Measurements from ENCODE around the gene SEMA3F. TPM values are rescaled to one million over a fixed set of nuclear protein-coding genes. Genes with fewer than 3 reads are reported as not detected.
A peak's percentile ranks its signal among the peaks of the same experiment; 100 is the strongest.

The SEMA3F gene
- total RNA-seq, 2 experiments from 2014 or later, result 0.07 to 0.09 TPM

DNA sequence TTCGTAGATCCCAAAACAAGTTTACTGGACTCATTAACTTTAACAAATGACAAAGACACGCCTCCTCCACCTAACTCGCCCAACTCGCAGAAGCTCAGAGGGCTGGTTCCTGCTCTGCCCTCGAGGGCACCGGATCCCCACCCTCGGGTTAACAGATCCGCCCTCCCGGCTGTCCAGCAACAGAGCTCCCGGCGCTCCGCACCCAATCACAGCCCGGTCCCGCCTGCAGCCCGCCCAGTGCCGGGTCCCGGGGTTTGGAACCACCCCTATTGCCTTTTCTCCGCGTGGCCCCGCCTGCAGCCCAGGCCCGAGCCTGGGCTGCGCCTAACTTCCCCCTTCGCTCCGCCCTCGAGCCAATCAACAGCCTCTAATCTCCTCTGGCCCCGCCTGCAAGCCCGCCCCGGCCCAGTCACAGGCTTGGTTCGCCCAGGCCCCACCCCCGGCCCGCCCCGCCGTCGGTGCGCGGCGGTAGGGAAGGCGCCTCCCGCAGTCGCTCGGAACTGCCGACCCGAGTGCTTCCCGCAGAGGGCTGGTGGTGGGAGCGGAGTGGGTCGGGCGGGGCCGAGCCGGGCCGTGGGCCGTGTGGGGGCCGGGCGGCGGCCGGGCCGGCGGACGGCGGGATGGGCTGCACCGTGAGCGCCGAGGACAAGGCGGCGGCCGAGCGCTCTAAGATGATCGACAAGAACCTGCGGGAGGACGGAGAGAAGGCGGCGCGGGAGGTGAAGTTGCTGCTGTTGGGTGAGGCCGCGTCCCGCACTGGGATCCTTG, 80.8 kb downstream of the SEMA3F start, which contains the start of gene GNAI2:
GNAI2 (plus strand) TSS at position 489 of the 768 bp plus-strand sequence; CDS start at position 621, 132 bp downstream.
- H3K36me3 Mint-ChIP-seq, result peaks cover 21% of the 10 kb centered on the region
- peak within 1 kb of the TSS; percentile 94 for H3K27ac Mint-ChIP-seq
- H3K9me3 Mint-ChIP-seq (ENCODE audit: low read depth), result no peaks in the 10 kb centered on the region
- ATAC-seq, result peak; percentile 93
- H3K4me3 Mint-ChIP-seq, result peak within 1 kb of the TSS; percentile 97
- DNase-seq, result peak; percentile 100
- H3K4me1 Mint-ChIP-seq, result peaks cover 38% of the 10 kb centered on the region
- CTCF ChIA-PET, result interaction anchor here (0.6 to 6.7 kb wide), 19 partner anchors 8 to 445 kb away, joined by 3 to 83 read pairs (median 4); partner anchors contain the start of gene IFRD2
- H3K27me3 Mint-ChIP-seq, result no peaks in the 10 kb centered on the region

DNA sequence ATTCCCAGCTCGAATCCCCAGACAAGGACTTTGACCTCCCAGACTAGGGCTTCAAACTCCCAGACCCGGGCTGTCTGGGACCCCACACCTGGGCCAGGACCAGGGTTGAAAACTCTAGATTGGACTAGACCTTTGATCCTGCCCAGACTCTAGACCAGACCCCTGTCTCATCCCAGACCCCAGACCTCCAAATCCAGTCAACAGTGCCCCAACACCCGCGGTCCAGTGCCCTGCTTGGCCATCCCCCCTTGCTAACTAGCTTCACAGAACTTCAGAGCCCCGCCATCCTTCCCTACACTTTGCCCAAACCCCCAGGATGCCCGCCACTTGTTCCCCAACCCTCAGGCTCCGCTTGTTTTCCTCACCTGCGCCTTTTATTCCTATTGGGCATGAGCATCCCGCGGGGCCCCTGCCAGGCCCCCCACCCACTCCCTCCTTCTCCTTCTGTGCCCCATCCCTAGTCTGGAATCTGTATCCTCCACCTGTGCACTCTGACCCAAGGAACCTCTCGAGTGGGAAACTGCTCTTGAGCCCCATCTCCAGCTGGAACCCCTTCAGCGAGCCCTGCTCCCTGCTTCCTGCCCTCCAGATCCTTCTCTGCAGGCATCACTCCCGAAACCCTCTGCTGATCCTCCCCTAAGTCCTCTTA, 81.5 kb downstream of the SEMA3F start:
- Mint-ChIP-seq H3K4me3 (peak overlapping the region; percentile 97), H3K4me1 (peaks cover 45% of the 10 kb centered on the region), H3K27ac (peak overlapping the region; percentile 94), H3K36me3 (peaks cover 25% of the 10 kb centered on the region), H3K9me3 (ENCODE audit: low read depth) (no peaks in the 10 kb centered on the region), H3K27me3 (no peaks in the 10 kb centered on the region)
- DNase-seq (no peak), ATAC-seq (no peak)
- CTCF ChIA-PET, result interaction anchor here (1.2 to 6.7 kb wide), 4 partner anchors 10 to 56 kb away, joined by 4 to 83 read pairs (median 36); partner anchors contain the start of gene IFRD2

DNA sequence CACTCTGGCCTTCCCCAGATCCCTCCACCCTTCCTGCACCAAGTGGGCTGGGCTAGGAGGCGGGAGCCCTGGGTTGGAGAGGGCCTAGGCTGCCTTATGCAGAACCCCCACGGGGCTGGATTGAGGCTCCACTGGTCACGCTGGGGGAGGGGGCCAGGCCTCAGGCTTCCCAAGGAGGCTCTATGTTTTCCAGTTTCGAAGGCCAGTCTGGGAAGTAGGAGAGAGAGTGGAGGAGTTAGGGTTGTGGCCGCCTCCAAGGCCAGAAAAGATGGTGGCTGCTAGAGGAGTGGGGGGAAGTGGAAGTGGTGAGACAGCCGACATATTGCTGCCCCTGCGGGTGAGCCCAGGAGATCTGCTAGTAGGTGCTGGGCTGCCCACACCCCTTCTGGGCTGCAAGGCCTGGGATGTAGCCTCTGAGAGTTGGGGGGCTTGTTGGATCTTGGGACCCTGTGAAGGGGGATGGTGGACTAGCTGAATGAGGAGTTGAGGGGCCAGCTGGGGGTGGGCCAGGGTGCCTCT, 82.1 kb downstream of the SEMA3F start:
- no peak for ATAC-seq
- Mint-ChIP-seq H3K9me3 (ENCODE audit: low read depth) (no peaks in the 10 kb centered on the region), H3K4me1 (peaks cover 51% of the 10 kb centered on the region), H3K27ac (peak overlapping the region; percentile 94), H3K36me3 (peaks cover 25% of the 10 kb centered on the region), H3K4me3 (peak overlapping the region; percentile 97), H3K27me3 (no peaks in the 10 kb centered on the region)
- peak; percentile 71 for DNase-seq
- CTCF ChIA-PET, result interaction anchor here (1.0 to 6.7 kb wide), 6 partner anchors 8 to 55 kb away, joined by 3 to 83 read pairs (median 16); partner anchors contain the start of gene IFRD2

DNA sequence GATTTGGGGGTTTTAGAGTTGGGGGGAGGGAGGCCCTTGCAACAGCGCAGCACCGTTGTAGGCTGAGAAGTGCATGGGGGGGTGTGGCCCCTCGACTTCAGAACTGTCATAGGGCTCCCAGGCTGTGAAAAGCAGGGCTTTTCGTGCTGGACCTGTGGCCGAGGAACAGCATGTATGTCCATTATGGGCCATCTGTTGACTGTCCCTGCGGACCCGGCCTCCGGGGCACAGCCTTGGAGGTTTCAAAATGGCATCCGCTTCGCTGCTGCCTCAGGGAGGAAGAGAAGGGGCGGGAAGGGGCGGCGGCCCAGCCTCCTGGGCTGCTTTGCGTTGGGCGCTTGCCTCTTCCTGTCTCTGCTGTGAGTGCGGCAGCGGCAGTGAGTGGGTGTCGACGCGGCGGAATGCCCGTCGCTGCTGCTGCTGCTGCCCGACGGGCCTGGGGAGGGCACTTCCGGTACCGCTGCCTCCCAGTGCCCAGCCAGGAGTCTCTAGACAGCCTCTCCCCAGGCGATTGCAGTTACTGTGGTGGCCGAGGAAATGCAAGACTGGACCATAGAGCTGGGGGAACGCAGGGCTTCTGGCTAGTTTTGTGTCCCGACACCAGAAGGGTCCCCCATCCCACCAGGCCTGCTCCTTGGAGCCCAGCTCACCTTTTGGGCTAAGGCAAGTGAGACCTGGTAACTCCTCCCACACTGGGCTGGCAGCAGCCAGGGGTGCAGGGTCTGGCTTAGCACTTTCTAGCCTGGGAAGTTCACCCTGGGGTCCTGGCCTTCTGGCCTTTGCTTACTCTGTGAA, 82.8 kb downstream of the SEMA3F start:
- CTCF ChIA-PET, result interaction anchor here (1.0 to 6.7 kb wide), 5 partner anchors 9 to 23 kb away, joined by 3 to 83 read pairs (median 28); no protein-coding TSS in a partner anchor
- Mint-ChIP-seq H3K4me1 (peaks cover 59% of the 10 kb centered on the region), H3K27me3 (no peaks in the 10 kb centered on the region)

DNA sequence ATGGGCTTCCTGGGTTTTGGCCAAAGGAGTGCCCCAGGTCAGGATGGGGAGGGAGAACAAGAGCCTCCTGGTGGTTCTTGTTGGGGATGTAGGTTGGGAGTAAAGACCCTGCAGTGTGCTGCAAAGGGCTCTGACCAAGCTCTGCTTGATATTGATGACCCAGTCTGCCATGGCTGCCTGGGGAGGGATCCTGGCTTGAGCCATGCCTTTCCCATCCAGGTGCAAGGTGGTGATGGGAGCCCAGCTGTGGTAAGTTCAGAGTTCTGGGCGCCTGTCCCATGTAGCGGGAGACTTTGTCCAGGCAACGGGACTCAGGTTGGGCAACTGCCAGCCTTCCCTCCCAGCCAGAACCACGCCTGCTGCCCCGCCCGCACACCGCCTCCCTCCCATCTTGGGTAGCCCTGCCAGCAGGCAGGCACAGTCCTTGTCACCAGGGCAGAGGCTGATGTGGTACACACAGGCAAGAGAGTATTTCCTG, 83.5 kb downstream of the SEMA3F start:
- no peaks in the 10 kb centered on the region for H3K9me3 Mint-ChIP-seq (ENCODE audit: low read depth)
- CTCF ChIA-PET, result interaction anchor here (4.1 to 6.7 kb wide), 2 partner anchors 9 to 12 kb away, joined by 43 to 83 read pairs; no protein-coding TSS in a partner anchor
- ATAC-seq (no peak), DNase-seq (no peak)
- peak overlapping the region; percentile 97 for H3K4me3 Mint-ChIP-seq
- peaks cover 31% of the 10 kb centered on the region for H3K36me3 Mint-ChIP-seq
- H3K4me1 Mint-ChIP-seq, result peaks cover 63% of the 10 kb centered on the region
- peak overlapping the region; percentile 94 for H3K27ac Mint-ChIP-seq
- H3K27me3 Mint-ChIP-seq, result no peaks in the 10 kb centered on the region

More for the DNA sequence above, 82.8 kb downstream of the SEMA3F start:
- peak overlapping the region; percentile 97 for H3K4me3 Mint-ChIP-seq
- DNase-seq, result peak; percentile 94
- peak; percentile 50 for ATAC-seq
- H3K9me3 Mint-ChIP-seq (ENCODE audit: low read depth), result no peaks in the 10 kb centered on the region
- peak overlapping the region; percentile 94 for H3K27ac Mint-ChIP-seq
- H3K36me3 Mint-ChIP-seq, result peaks cover 29% of the 10 kb centered on the region

Small RNA genes within 50 kb of the gene (microRNA-seq; reads per million reads assigned to microRNA genes)
- gene MIR566, result not detected
- gene MIR5787, result not detected

Other genes starting within 250 kb of the SEMA3F start
- gene MON1A, start 225.5 kb upstream of the SEMA3F start, total RNA-seq, result 10 to 100 TPM; 13.0 to 15.8 TPM
- 100 to 1,000 TPM; 108 to 142 TPM for gene RBM6, start 215.2 kb upstream of the SEMA3F start, total RNA-seq
- 100 to 1,000 TPM; 176 to 202 TPM for gene RBM5, start 66.4 kb upstream of the SEMA3F start, total RNA-seq
- not detected for gene GNAT1, start 36.3 kb downstream of the SEMA3F start, total RNA-seq
- gene SLC38A3, start 49.9 kb downstream of the SEMA3F start, total RNA-seq, result not detected
- gene GNAI2, start 80.9 kb downstream of the SEMA3F start, total RNA-seq, result 100 to 1,000 TPM; 450 to 509 TPM
- gene SEMA3B, start 113.8 kb downstream of the SEMA3F start, total RNA-seq, result under 1 TPM; 0.16 to 0.70 TPM
- not detected for gene LSMEM2, start 123.8 kb downstream of the SEMA3F start, total RNA-seq
- 100 to 1,000 TPM in 1 of 2 experiments, 10 to 100 TPM in 1; 74.8 to 103 TPM for gene IFRD2, start 137.1 kb downstream of the SEMA3F start, total RNA-seq
- gene HYAL3, start 144.1 kb downstream of the SEMA3F start, total RNA-seq, result 10 to 100 TPM; 13.0 to 14.3 TPM
- 10 to 100 TPM; 23.1 to 37.3 TPM for gene NAA80, start 144.1 kb downstream of the SEMA3F start, total RNA-seq
- gene HYAL1, start 148.2 kb downstream of the SEMA3F start, total RNA-seq, result under 1 TPM; 0.14 to 0.15 TPM
- gene HYAL2, start 167.4 kb downstream of the SEMA3F start, total RNA-seq, result 1 to 10 TPM; 7.4 TPM
- gene TUSC2, start 172.9 kb downstream of the SEMA3F start, total RNA-seq, result 10 to 100 TPM; 20.4 to 25.0 TPM
- 100 to 1,000 TPM; 124 to 205 TPM for gene RASSF1, start 185.5 kb downstream of the SEMA3F start, total RNA-seq
- gene ZMYND10, start 190.4 kb downstream of the SEMA3F start, total RNA-seq, result 1 to 10 TPM; 2.4 to 2.9 TPM
- gene NPRL2, start 195.5 kb downstream of the SEMA3F start, total RNA-seq, result 10 to 100 TPM; 45.3 to 49.7 TPM
- gene CYB561D2, start 195.5 kb downstream of the SEMA3F start, total RNA-seq, result 10 to 100 TPM; 35.1 to 37.7 TPM
- 10 to 100 TPM; 19.8 to 23.0 TPM for gene TMEM115, start 204.2 kb downstream of the SEMA3F start, total RNA-seq

Measured in activated CD8-positive, alpha-beta memory T cell treated with anti-CD3 and anti-CD28 coated beads, Interleukin-2, amount 10 ng/mL, durations not matched to agents 7 days and 5 days (primary cell).